WTC11 (cell line): ENCODE results near the gene SHOX. TPM values are rescaled to one million over a fixed set of nuclear protein-coding genes. Genes with fewer than 3 reads are reported as not detected.

Experiments used
- ATAC-seq: fragments of 200-7000 bp; cut with Tn5 transposase; 2 replicates; pipeline ENCODE4 v1.10.0; 2021; ENCODE audit warnings: mild to moderate bottlenecking, moderate library complexity
- CTCF ChIA-PET: fragments of 300-600 bp; sonication (Branson Sonifier 250); formaldehyde crosslinking; loops from one replicate; lab custom pipeline; 2021; ENCODE audit warnings: antibody characterized with exemption; lab: Charles Lee
- POLR2A ChIA-PET: fragments of 350-600 bp; sonication (Branson Sonifier 250); formaldehyde crosslinking; loops from one replicate; lab custom pipeline; 2021; ENCODE audit warnings: antibody characterized with exemption; lab: Charles Lee
- DNase-seq: peaks from one replicate; pipeline ENCODE4 v3.0.0; 2021; ENCODE audit warnings: low spot score
- H3K27ac Mint-ChIP-seq: 2 replicates; pipeline ENCODE4 v1.8.0; 2021; ENCODE audit warnings: mixed read lengths
- H3K27me3 Mint-ChIP-seq: 2 replicates; pipeline ENCODE4 v1.8.0; 2021; ENCODE audit warnings: low read depth, mild to moderate bottlenecking, moderate library complexity, mixed read lengths
- H3K36me3 Mint-ChIP-seq: 2 replicates; pipeline ENCODE4 v1.8.0; 2021; ENCODE audit warnings: mixed read lengths
- H3K4me1 Mint-ChIP-seq: 2 replicates; pipeline ENCODE4 v1.8.0; 2022; ENCODE audit warnings: mixed read lengths
- H3K4me3 Mint-ChIP-seq: 2 replicates; pipeline ENCODE4 v1.8.0; 2021; ENCODE audit warnings: mild to moderate bottlenecking, moderate library complexity, mixed read lengths
- H3K9me3 Mint-ChIP-seq: 2 replicates; pipeline ENCODE4 v1.8.0; 2021; ENCODE audit warnings: mixed read lengths
- ARID4B ChIP-seq: sonication (generic); formaldehyde crosslinking; IDR thresholded peaks from 2 replicates; pipeline ENCODE4 v1.8.0; 2023; ENCODE audit warnings: missing genetic modification reagents, mild to moderate bottlenecking, borderline replicate concordance
- CREM ChIP-seq: sonication (generic); formaldehyde crosslinking; IDR thresholded peaks from 2 replicates; pipeline ENCODE4 v1.8.1; 2022; ENCODE audit warnings: mild to moderate bottlenecking, missing genetic modification reagents, moderate library complexity
- E2F4 ChIP-seq: sonication (generic); formaldehyde crosslinking; IDR thresholded peaks from 2 replicates; pipeline ENCODE4 v1.8.1; 2022; ENCODE audit warnings: low read depth, mild to moderate bottlenecking, moderate library complexity, missing genetic modification reagents, borderline replicate concordance
- E2F5 ChIP-seq: sonication (generic); formaldehyde crosslinking; IDR thresholded peaks from 2 replicates; pipeline ENCODE4 v1.8.1; 2022; ENCODE audit warnings: mild to moderate bottlenecking, moderate library complexity, missing genetic modification reagents
- ELF4 ChIP-seq: sonication (generic); formaldehyde crosslinking; IDR thresholded peaks from 2 replicates; pipeline ENCODE4 v1.8.1; 2022; ENCODE audit warnings: low read depth, mild to moderate bottlenecking, moderate library complexity, missing genetic modification reagents
- GTF2I ChIP-seq: fragments of 250-450 bp; sonication (Bioruptor Pico); conservative IDR thresholded peaks from 2 replicates; pipeline ENCODE4 v1.4.0; 2021; ENCODE audit warnings: mild to moderate bottlenecking
- MAX ChIP-seq: sonication (generic); formaldehyde crosslinking; IDR thresholded peaks from 2 replicates; pipeline ENCODE4 v1.8.0; 2022; ENCODE audit warnings: mild to moderate bottlenecking, missing genetic modification reagents
- MLX ChIP-seq: sonication (generic); formaldehyde crosslinking; IDR thresholded peaks from 2 replicates; pipeline ENCODE4 v1.8.1; 2023; ENCODE audit warnings: mild to moderate bottlenecking, missing genetic modification reagents, moderate library complexity
- NR1H2 ChIP-seq: sonication (generic); formaldehyde crosslinking; IDR thresholded peaks from 2 replicates; pipeline ENCODE4 v1.9.0; 2021; ENCODE audit warnings: mild to moderate bottlenecking, moderate library complexity, missing genetic modification reagents
- NR3C1 ChIP-seq: sonication (generic); formaldehyde crosslinking; conservative IDR thresholded peaks from 2 replicates; pipeline ENCODE4 v1.8.1; 2023; ENCODE audit warnings: low read depth, mild to moderate bottlenecking, missing genetic modification reagents
- SMAD3 ChIP-seq: sonication (generic); formaldehyde crosslinking; IDR thresholded peaks from 2 replicates; pipeline ENCODE4 v1.8.0; 2022; ENCODE audit warnings: missing genetic modification reagents, mild to moderate bottlenecking, borderline replicate concordance
- SP1 ChIP-seq: sonication (generic); formaldehyde crosslinking; conservative IDR thresholded peaks from 2 replicates; pipeline ENCODE4 v1.8.1; 2022; ENCODE audit warnings: missing genetic modification reagents
- ZBTB43 ChIP-seq: sonication (generic); formaldehyde crosslinking; IDR thresholded peaks from 2 replicates; pipeline ENCODE4 v1.8.1; 2023; ENCODE audit warnings: mild to moderate bottlenecking, missing genetic modification reagents
- ZNF138 ChIP-seq: sonication (generic); formaldehyde crosslinking; conservative IDR thresholded peaks from 2 replicates; pipeline ENCODE4 v1.8.1; 2022; ENCODE audit warnings: mild to moderate bottlenecking, moderate library complexity, missing genetic modification reagents
- ZNF263 ChIP-seq: sonication (generic); formaldehyde crosslinking; IDR thresholded peaks from 2 replicates; pipeline ENCODE4 v1.8.1; 2022; ENCODE audit warnings: low read depth, mild to moderate bottlenecking, moderate library complexity, missing genetic modification reagents
- total RNA-seq: library from RNA; stranded (reverse); gene quantifications from 3 replicates; pipeline ENCODE4 v1.2.3, GENCODE V29; 2021

SHOX gene
- total RNA-seq, 1 experiment from 2014 or later: 0.09 TPM

GRCh38 chrX:633043-633984 is 2.7 kb downstream of the SHOX start:
- Mint-ChIP-seq H3K4me1 (peaks cover 68% of the 10 kb centered on the region), H3K9me3 (no peaks in the 10 kb centered on the region), H3K27ac (no peak overlapping the region), H3K36me3 (no peaks in the 10 kb centered on the region), H3K27me3 (peaks cover 93% of the 10 kb centered on the region), H3K4me3 (peak overlapping the region; percentile 65)
- ChIA-PET CTCF (no interaction called here), POLR2A (no interaction called here)
- DNase-seq: no peak
- TF ChIP-seq GTF2I (CRISPR knock-in tag) (no peak), ELF4 (no peak), ZBTB43 (no peak), NR3C1 (CRISPR knock-in tag) (no peak), E2F4 (CRISPR knock-in tag) (no peak), E2F5 (no peak), SMAD3 (CRISPR knock-in tag) (no peak), SP1 (CRISPR knock-in tag) (no peak), CREM (no peak), MAX (CRISPR knock-in tag) (no peak), ZNF138 (no peak), ZNF263 (no peak), MLX (CRISPR knock-in tag) (no peak), NR1H2 (CRISPR knock-in tag) (no peak), ARID4B (CRISPR knock-in tag) (no peak)
- no peak for ATAC-seq
